Measurements from ENCODE around the gene PPFIA1.
"Not testable (repeated sequence)": the region's sequence is repeated elsewhere in the genome, so short reads cannot be mapped to it uniquely, and the experiment has no call there.

DNA sequence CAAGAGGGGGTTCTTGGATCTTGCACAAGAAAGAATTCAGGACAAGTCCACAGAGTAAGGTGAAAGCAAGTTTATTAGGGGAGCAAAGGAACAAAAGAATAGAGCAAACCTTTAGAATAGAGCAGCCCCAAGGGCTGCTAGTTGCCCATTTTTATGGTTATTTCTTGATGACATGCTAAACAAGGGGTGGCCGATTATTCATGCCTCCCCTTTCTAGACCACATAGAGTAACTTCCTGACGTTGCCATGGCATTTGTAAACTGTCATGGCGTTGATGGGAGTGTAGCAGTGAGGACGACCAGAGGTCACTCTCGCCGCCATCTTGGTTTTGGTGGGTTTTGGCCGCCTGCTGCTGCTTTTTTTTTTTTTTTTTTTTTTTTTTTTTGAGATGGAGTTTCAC is 120.4 kb downstream of the PPFIA1 start:
- TF ChIP-seq POLR2AphosphoS5 (IDR thresholded peaks at IDR 0.05; ENCODE audit: low read depth, low read length); LCORL (IDR thresholded peaks at IDR 0.05); LCORL (CRISPR knock-in tag; IDR thresholded peaks at IDR 0.05); ZNF446 (CRISPR knock-in tag; IDR thresholded peaks at IDR 0.05); CHD4 (IDR thresholded peaks at IDR 0.05; ENCODE audit: borderline replicate concordance, low read length); MTF1 (CRISPR knock-in tag; IDR thresholded peaks at IDR 0.05); FOXM1 (CRISPR knock-in tag; IDR thresholded peaks at IDR 0.05): not testable (repeated sequence)
- TF ChIP-seq, protein P1, sequence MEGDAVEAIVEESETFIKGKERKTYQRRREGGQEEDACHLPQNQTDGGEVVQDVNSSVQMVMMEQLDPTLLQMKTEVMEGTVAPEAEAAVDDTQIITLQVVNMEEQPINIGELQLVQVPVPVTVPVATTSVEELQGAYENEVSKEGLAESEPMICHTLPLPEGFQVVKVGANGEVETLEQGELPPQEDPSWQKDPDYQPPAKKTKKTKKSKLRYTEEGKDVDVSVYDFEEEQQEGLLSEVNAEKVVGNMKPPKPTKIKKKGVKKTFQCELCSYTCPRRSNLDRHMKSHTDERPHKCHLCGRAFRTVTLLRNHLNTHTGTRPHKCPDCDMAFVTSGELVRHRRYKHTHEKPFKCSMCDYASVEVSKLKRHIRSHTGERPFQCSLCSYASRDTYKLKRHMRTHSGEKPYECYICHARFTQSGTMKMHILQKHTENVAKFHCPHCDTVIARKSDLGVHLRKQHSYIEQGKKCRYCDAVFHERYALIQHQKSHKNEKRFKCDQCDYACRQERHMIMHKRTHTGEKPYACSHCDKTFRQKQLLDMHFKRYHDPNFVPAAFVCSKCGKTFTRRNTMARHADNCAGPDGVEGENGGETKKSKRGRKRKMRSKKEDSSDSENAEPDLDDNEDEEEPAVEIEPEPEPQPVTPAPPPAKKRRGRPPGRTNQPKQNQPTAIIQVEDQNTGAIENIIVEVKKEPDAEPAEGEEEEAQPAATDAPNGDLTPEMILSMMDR (CRISPR knock-in tag; IDR thresholded peaks at IDR 0.05): not testable (repeated sequence)

Measured in HepG2 (cell line).